ENCODE results near the gene IRAK1.

The IRAK1 gene

DNA sequence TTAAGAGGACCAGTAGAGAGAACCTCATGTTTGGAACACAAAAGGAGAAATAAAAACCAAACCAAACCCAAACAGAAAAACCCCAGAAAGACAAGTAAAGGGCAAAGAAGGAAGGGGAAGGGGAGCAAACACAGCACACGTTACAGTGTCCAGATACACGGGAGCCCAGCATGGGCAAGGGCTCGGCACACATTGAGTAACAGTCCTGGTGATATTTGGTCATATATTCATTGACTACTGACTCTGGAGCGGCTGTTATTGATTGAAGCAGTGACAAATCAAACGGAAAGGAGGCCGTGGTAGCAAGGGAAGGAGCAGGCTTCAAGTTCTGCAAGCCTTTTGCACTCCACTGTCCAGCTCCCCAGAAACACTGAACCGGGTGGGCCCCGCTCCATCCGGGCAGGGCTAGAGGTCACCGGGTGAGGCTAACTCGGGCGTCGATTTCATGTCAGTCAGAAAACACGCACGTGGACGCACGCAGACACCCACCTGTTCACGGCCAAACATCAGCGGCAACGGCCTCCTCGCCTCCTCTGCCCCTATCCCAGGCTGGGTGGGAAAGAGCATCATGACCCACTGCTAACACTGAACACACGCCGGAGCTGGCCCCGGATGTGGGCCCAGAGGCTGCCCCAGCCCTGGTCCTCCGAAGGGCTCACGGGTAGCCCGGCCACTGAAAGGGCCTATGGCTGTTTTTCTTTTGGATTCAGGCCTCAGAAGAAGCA, 3.7 kb upstream of the IRAK1 start:
- H3K27ac ChIP-seq, result peak overlapping the region; percentile 16
- CTCF ChIA-PET, result no interaction called here
- TF ChIP-seq, protein P1, sequence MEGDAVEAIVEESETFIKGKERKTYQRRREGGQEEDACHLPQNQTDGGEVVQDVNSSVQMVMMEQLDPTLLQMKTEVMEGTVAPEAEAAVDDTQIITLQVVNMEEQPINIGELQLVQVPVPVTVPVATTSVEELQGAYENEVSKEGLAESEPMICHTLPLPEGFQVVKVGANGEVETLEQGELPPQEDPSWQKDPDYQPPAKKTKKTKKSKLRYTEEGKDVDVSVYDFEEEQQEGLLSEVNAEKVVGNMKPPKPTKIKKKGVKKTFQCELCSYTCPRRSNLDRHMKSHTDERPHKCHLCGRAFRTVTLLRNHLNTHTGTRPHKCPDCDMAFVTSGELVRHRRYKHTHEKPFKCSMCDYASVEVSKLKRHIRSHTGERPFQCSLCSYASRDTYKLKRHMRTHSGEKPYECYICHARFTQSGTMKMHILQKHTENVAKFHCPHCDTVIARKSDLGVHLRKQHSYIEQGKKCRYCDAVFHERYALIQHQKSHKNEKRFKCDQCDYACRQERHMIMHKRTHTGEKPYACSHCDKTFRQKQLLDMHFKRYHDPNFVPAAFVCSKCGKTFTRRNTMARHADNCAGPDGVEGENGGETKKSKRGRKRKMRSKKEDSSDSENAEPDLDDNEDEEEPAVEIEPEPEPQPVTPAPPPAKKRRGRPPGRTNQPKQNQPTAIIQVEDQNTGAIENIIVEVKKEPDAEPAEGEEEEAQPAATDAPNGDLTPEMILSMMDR (conservative IDR thresholded peaks at IDR 0.05; ENCODE audit: low read depth), result no peak
- POLR2A ChIA-PET (ENCODE audit: low non-redundant PET), result interaction anchor here (1.0 kb wide), 1 partner anchor 11 kb away, joined by 3 read pairs; no protein-coding TSS in a partner anchor
- DNase-seq (ENCODE audit: low spot score), result no peak

DNA sequence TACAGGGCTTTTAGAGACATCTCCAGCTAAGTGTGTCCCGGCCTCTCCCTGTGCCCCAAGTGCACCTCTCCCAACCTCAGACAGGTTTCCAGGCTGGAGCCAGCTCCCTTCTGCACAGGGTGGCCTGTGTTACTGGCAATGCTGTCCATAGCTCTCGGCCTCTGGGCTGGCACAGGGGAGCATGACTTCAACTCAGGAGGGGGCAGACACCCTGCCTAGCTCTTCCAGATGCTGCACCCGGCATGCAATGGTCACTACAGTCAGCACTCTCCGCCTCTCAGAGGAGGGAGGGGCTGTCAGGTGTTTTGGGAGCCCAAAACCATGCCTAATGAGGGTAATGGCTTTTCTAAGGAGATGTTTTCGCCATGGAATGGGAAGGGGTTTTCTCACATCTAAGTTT, 2.4 kb upstream of the IRAK1 start:
- ChIA-PET POLR2A (ENCODE audit: low non-redundant PET) (no interaction called here), CTCF (no interaction called here)
- TF ChIP-seq, protein P1 (conservative IDR thresholded peaks at IDR 0.05; ENCODE audit: low read depth), result no peak
- DNase-seq (ENCODE audit: low spot score), result no peak
- peak overlapping the region; percentile 59 for H3K27ac ChIP-seq

DNA sequence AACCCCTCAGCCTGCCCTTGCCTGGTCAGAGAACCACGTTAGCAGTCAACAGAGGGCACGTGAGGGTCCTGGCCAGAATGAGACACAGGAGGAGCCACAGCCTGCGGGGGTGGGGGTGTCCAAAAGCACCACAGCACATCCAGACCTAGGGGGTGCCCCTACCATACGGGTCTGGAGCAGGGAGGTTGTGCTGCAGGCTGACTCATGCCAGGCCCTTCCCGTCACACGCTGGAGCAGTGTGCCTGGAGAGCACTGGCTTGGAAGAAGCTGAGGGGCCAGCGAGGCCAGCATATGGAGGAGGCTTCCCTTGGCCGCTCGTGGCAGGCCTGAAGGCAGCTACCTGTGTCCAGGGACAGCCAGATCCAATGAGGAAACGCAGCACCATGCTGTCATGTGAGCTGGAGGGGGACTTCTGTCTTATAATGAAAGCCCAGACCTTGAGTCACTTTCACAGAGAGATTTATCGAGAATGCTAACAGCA, 1.5 kb upstream of the IRAK1 start:
- TF ChIP-seq, protein P1 (conservative IDR thresholded peaks at IDR 0.05; ENCODE audit: low read depth), result no peak
- no peak for DNase-seq (ENCODE audit: low spot score)
- CTCF ChIA-PET, result no interaction called here
- peak overlapping the region; percentile 89 for H3K27ac ChIP-seq
- POLR2A ChIA-PET (ENCODE audit: low non-redundant PET), result no interaction called here

DNA sequence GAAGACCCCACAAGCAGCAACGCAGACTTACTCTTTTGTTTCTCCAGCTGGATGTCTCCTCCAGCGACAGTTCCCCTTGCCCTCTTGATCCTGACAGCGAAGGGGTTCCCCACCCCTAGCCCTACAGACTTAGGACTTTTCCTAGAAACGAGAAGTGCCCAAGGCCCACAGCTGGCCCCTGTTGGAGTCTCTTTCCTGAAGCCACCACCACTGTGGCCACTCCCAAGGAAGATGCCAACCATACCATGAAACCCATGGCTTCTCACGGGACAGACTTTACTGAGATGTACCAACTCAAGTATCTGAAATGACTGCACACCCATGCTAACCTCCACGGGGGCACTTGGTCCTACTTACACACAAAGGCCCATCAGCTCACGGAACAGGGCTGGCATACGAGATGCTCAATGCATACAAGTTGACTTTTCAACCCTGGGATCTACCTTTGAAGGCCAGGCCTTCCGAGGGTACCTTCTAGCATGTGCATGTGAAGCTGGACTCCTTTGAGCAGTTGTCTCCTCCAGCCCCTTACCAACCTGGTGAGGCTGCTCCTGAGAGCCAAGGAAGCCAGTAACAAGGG, 924 bp upstream of the IRAK1 start:
- ChIA-PET CTCF (interaction anchor here (0.6 to 0.8 kb wide), 2 partner anchors 21 to 544 kb away, joined by 3 to 4 read pairs; no protein-coding TSS in a partner anchor), POLR2A (ENCODE audit: low non-redundant PET) (interaction anchor here (1.0 kb wide), 1 partner anchor 48 kb away, joined by 3 read pairs; the partner anchor contains the start of gene TMEM187)
- TF ChIP-seq, protein P1 (conservative IDR thresholded peaks at IDR 0.05; ENCODE audit: low read depth), result no peak
- peak overlapping the region; percentile 89 for H3K27ac ChIP-seq
- no peak for DNase-seq (ENCODE audit: low spot score)

DNA sequence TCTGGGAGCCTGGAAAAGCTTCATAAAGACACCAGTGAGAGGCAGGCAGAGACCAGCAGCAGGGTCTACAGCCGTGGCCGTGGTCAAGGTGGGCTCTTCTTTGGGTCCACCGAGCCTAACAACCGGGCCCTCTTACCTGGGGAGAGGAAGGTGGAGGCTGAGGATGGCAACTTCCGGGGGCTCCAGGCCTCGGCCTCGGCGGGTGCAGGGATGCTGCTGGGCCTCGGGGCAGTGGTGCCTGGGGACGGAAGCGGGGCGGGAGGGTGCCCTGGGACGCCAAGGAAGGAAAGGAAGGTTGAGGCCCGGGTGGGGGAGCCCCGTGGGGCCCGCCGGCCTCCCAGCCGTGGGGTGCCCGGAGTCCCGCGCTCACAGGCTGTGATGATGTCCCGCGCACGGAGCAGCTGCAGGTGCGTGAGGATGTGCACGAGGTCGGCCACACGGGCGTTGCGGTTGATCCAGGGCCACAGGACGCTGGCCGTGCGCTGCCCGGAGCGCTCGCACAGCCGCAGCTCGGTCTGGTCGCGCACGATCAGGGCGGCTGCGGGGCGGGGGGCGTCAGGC, 561 bp downstream of the IRAK1 start:
- ChIA-PET CTCF (no interaction called here), POLR2A (ENCODE audit: low non-redundant PET) (no interaction called here)
- no peak for DNase-seq (ENCODE audit: low spot score)
- H3K27ac ChIP-seq, result peak overlapping the region; percentile 89
- TF ChIP-seq, protein P1 (conservative IDR thresholded peaks at IDR 0.05; ENCODE audit: low read depth), result no peak

DNA sequence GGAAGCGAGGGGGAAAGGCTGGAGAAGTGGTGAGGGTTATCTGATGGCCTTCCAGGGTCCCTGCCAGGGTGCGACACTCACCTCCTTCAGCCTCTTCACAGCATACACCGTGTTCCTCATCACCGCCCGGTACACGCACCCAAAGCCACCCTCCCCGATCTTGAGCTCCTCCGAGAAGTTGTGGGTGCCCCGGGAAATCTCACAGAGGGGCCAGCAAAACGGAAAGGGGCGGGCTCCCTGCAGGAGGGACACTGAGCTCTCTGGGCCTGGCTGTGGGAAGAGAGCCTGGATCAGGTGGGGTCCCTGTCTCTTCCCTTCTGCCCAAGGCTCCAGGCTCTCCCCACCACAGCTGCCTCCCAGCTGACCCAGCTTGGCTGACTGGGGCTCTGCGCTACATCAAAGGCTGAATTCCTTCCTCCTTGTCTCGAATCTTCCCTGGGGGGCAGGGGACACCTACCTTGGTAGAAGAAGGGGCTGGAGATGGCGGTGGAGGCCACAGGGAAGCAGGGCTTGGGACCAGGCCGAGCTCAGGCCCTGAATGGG, 1.1 kb downstream of the IRAK1 start:
- peak overlapping the region; percentile 89 for H3K27ac ChIP-seq
- TF ChIP-seq, protein P1 (conservative IDR thresholded peaks at IDR 0.05; ENCODE audit: low read depth), result no peak
- no peak for DNase-seq (ENCODE audit: low spot score)
- POLR2A ChIA-PET (ENCODE audit: low non-redundant PET), result interaction anchor here (0.6 kb wide), 1 partner anchor 294 kb away, joined by 4 read pairs; the partner anchor contains the start of gene BCAP31
- CTCF ChIA-PET, result no interaction called here

Measured in RWPE1 (cell line).